Pancreas (tissue), 10 donors: ENCODE results near the gene RUNX1. TPM values are rescaled to one million over a fixed set of nuclear protein-coding genes. Genes with fewer than 3 reads are reported as not detected.
A peak's percentile ranks its signal among the peaks of the same experiment; 100 is the strongest.
"Not testable (repeated sequence)": the region's sequence is repeated elsewhere in the genome, so short reads cannot be mapped to it uniquely, and the experiment has no call there.

Experiments
- ATAC-seq, 4 donors: fragments of 200-7000 bp; cut with Tn5 transposase; one replicate each; pipeline versions ENCODE4 v1.8.0 to v1.9.1; 2020; ENCODE audit warnings: mild to moderate bottlenecking in 4 of 4, moderate library complexity in 4 of 4
- DNase-seq, 6 donors: peaks; one replicate each; pipeline ENCODE4 v3.0.0-alpha.2; 2020
- FAIRE-seq: peaks from 2 replicates; lab custom pipeline; 2012; peaks lifted over from hg19 to GRCh38; lab: Jason Lieb, UNC
- H3K27ac ChIP-seq, 4 donors: fragments of 200-600 bp; sonication (generic); 1 replicate in 3 of 4; 2 replicates in 1 of 4; pipeline versions ENCODE4 v1.5.0 to v1.8.0; 2020
- H3K27me3 ChIP-seq, 4 donors: fragments of 200-600 bp; one replicate each; pipeline ENCODE4 v1.8.0; 2021
- H3K36me3 ChIP-seq, 3 donors: fragments of 200-600 bp; sonication (generic) in 1 of 3; one replicate each; pipeline versions ENCODE4 v1.5.0 to v1.8.0; 2020 to 2021
- H3K4me1 ChIP-seq, 3 donors: fragments of 200-600 bp; one replicate each; pipeline ENCODE4 v1.8.0; 2021
- H3K4me3 ChIP-seq, 4 donors: fragments of 200-600 bp; sonication (generic) in 2 of 4; one replicate each; pipeline versions ENCODE4 v1.5.0 to v1.8.0; 2020 to 2021
- H3K9me3 ChIP-seq, 4 donors: fragments of 200-600 bp; one replicate each; pipeline ENCODE4 v1.8.0; 2021
- WGBS, 2 donors: extraction: QIAGEN DNeasy Blood & Tissue Kit; methylation state at CpG; one replicate each; pipeline ENCODE4 v1.1.7; 2013; 5-methylcytosine and 5-hydroxymethylcytosine counted together
- intact Hi-C, 3 donors: fragments of 100-400 bp; cut with DNase I; formaldehyde crosslinking; loops; one replicate each; pipeline versions ENCODE4 v1.11.1 to v1.14.2; 2022
- polyA plus RNA-seq, 2 donors: library from polyadenylated mRNA; stranded (reverse); fragments of 200-250 nt; gene quantifications; one replicate each; pipeline ENCODE4 v1.2.3, GENCODE V29; 2013
- total RNA-seq, 6 donors: library from RNA; stranded (reverse); fragmentation: NEBNext Ultra II Directional in 4 of 6; extraction: Animal tissue kit (Norgen Biotek cat#: 25700) in 4 of 6; gene quantifications; one replicate each; pipeline versions ENCODE4 v1.2.1 to v1.2.4, GENCODE V29; 2021 to 2023
- TF ChIP-seq, protein P1 (sequence below), 4 donors: fragments of 200-600 bp; sonication (generic) in 3 of 4; IDR thresholded peaks; one replicate each; pipeline versions ENCODE4 v1.5.0 to v1.8.0; 2021; ENCODE audit warnings: antibody characterized with exemption in 4 of 4
- donor health status: healthy with polysubstance abuse.
- donor health status: DM: no; HTN: no; CAD: no; lungs with moderate emphysema.
- donor health status: DM: no; HTN: no; CAD: no.
- donor health status: control.
- donor health status: control.
- donor health status: Bipolar disorder and iron deficiency.
- donor health status: DM: yes; HTN: yes; CAD: no.
- donor health status: DM: no; HTN: no; CAD: no.
- donor health status: DM: no; HTN: no; CAD: no.
- donor health status: DM: yes; HTN: yes; CAD: no.

RUNX1 gene
- total and polyA plus RNA-seq, 8 donors: 2.1 to 38.2 (median 4.5) TPM

GRCh38 chr21:34959607-34960006, 89.5 kb downstream of the RUNX1 start:
- no peak for DNase-seq
- no peaks in the 10 kb centered on the region for H3K4me1 ChIP-seq
- H3K36me3 ChIP-seq: no peaks in the 10 kb centered on the region
- H3K4me3 ChIP-seq: no peak overlapping the region
- no peaks in the 10 kb centered on the region for H3K27me3 ChIP-seq
- 59 to 83% methylated on average over 1 of the region's 1 CpG for WGBS, 2 donors
- TF ChIP-seq, protein P1, sequence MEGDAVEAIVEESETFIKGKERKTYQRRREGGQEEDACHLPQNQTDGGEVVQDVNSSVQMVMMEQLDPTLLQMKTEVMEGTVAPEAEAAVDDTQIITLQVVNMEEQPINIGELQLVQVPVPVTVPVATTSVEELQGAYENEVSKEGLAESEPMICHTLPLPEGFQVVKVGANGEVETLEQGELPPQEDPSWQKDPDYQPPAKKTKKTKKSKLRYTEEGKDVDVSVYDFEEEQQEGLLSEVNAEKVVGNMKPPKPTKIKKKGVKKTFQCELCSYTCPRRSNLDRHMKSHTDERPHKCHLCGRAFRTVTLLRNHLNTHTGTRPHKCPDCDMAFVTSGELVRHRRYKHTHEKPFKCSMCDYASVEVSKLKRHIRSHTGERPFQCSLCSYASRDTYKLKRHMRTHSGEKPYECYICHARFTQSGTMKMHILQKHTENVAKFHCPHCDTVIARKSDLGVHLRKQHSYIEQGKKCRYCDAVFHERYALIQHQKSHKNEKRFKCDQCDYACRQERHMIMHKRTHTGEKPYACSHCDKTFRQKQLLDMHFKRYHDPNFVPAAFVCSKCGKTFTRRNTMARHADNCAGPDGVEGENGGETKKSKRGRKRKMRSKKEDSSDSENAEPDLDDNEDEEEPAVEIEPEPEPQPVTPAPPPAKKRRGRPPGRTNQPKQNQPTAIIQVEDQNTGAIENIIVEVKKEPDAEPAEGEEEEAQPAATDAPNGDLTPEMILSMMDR (IDR thresholded peaks at IDR 0.05): no peak
- no peak for FAIRE-seq
- ATAC-seq: no peak
- intact Hi-C loops: no loop called here
- no peaks in the 10 kb centered on the region for H3K9me3 ChIP-seq
- H3K27ac ChIP-seq: no peak overlapping the region

GRCh38 chr21:34958040-34958439, 91.1 kb downstream of the RUNX1 start:
- DNase-seq (no peak), ATAC-seq (no peak), FAIRE-seq (no peak)
- WGBS, 2 donors: 66 to 77% methylated on average over 4 of the region's 4 CpGs
- Histone ChIP-seq H3K27ac (no peak overlapping the region), H3K4me3 (no peak overlapping the region), H3K9me3 (no peaks in the 10 kb centered on the region), H3K4me1 (no peaks in the 10 kb centered on the region), H3K36me3 (no peaks in the 10 kb centered on the region), H3K27me3 (no peaks in the 10 kb centered on the region)
- TF ChIP-seq, protein P1 (IDR thresholded peaks at IDR 0.05): no peak
- intact Hi-C loops: no loop called here

GRCh38 chr21:34956416-34957316, 92.4 kb downstream of the RUNX1 start:
- intact Hi-C loops: no loop called here
- no peaks in the 10 kb centered on the region for H3K36me3 ChIP-seq
- no peaks in the 10 kb centered on the region for H3K4me1 ChIP-seq
- H3K4me3 ChIP-seq: no peak overlapping the region
- TF ChIP-seq, protein P1 (IDR thresholded peaks at IDR 0.05): no peak
- no peaks in the 10 kb centered on the region for H3K9me3 ChIP-seq
- no peak overlapping the region for H3K27ac ChIP-seq
- WGBS, 2 donors: 66 to 77% methylated on average over 11 of the region's 11 CpGs
- H3K27me3 ChIP-seq: no peaks in the 10 kb centered on the region
- DNase-seq (no peak), FAIRE-seq (no peak), ATAC-seq (no peak)

GRCh38 chr21:34953950-34954349, 95.2 kb downstream of the RUNX1 start:
- no peak for DNase-seq
- TF ChIP-seq, protein P1 (IDR thresholded peaks at IDR 0.05): no peak
- H3K36me3 ChIP-seq: no peaks in the 10 kb centered on the region
- no peaks in the 10 kb centered on the region for H3K27me3 ChIP-seq
- no peak for FAIRE-seq
- no peak for ATAC-seq
- H3K27ac ChIP-seq: no peak overlapping the region
- intact Hi-C loops: no loop called here
- no peaks in the 10 kb centered on the region for H3K9me3 ChIP-seq
- H3K4me1 ChIP-seq: no peaks in the 10 kb centered on the region
- no peak overlapping the region for H3K4me3 ChIP-seq

GRCh38 chr21:34952701-34953100, 96.4 kb downstream of the RUNX1 start:
- no peak for DNase-seq
- 24 to 61% methylated on average over 1 of the region's 1 CpG for WGBS, 2 donors
- no peak for FAIRE-seq

DNA sequence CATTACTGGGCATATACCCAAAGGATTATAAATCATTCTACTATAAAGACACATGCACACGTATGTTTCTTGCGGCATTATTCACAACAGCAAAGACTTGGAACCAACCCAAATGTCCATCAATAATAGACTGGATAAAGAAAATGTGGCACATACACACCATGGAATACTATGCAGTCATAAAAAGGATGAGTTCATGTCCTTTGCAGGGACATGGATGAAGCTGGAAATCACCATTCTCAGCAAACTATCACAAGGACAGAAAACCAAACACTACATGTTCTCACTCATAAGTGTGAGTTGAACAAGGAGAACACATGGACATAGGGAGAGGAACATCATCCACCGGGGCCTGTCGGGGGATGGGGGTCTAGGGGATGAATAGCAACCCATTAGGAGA, 97.2 kb downstream of the RUNX1 start:
- ATAC-seq, H3K4me1 ChIP-seq, H3K27ac ChIP-seq, H3K36me3 ChIP-seq, H3K9me3 ChIP-seq, H3K27me3 ChIP-seq, H3K4me3 ChIP-seq, FAIRE-seq, intact Hi-C loops, DNase-seq: not testable (repeated sequence)
- 83 to 88% methylated on average over 4 of the region's 4 CpGs for WGBS, 2 donors

More at GRCh38 chr21:34952701-34953100, 96.4 kb downstream of the RUNX1 start:
- TF ChIP-seq, protein P1 (IDR thresholded peaks at IDR 0.05): no peak
- Histone ChIP-seq H3K36me3 (no peaks in the 10 kb centered on the region), H3K27me3 (no peaks in the 10 kb centered on the region), H3K9me3 (no peaks in the 10 kb centered on the region), H3K4me3 (no peak overlapping the region), H3K4me1 (no peaks in the 10 kb centered on the region), H3K27ac (no peak overlapping the region)
- intact Hi-C loops: no loop called here
- peak in 2 of 4 donors; percentile 32 to 66 for ATAC-seq
